ENCODE results near the gene KAT8.

KAT8 gene

GRCh38 chr16:31072540-31073141 is 44.8 kb upstream of the KAT8 start (continued):
- no peak for TF ChIP-seq PATZ1 (tag by site-specific recombination; IDR thresholded peaks at IDR 0.05)
- TF ChIP-seq TRIM28 (IDR thresholded peaks at IDR 0.05; ENCODE audit: borderline replicate concordance, low read length), result 0 out of 2 replicates have a peak, but pooled peaks have one; percentile 12
- no peak for TF ChIP-seq ZNF48 (tag by site-specific recombination; IDR thresholded peaks at IDR 0.05)
- TF ChIP-seq ZNF544 (tag by site-specific recombination; IDR thresholded peaks at IDR 0.05), result no peak
- no peak for TF ChIP-seq ZNF341 (tag by site-specific recombination; IDR thresholded peaks at IDR 0.05; ENCODE audit: low read depth)
- no peak for TF ChIP-seq PBX3 (CRISPR knock-in tag; IDR thresholded peaks at IDR 0.05)
- TF ChIP-seq ZNF324 (tag by site-specific recombination; IDR thresholded peaks at IDR 0.05), result no peak
- no peak for TF ChIP-seq ZNF10 (tag by site-specific recombination; IDR thresholded peaks at IDR 0.05)
- no peak for TF ChIP-seq ZNF175 (tag by site-specific recombination; IDR thresholded peaks at IDR 0.05)
- TF ChIP-seq ZBTB8A (tag by site-specific recombination; IDR thresholded peaks at IDR 0.05), result no peak
- TF ChIP-seq ZBTB20 (tag by site-specific recombination; IDR thresholded peaks at IDR 0.05), result peak; percentile 95
- TF ChIP-seq ZNF623 (tag by site-specific recombination; IDR thresholded peaks at IDR 0.05), result peak; percentile 8; the same call in 1 of the 2 replicates
- no peak for TF ChIP-seq ZNF548 (tag by site-specific recombination; IDR thresholded peaks at IDR 0.05)
- TF ChIP-seq ZNF138 (tag by site-specific recombination; IDR thresholded peaks at IDR 0.05; ENCODE audit: borderline replicate concordance), result no peak
- TF ChIP-seq OSR2 (tag by site-specific recombination; IDR thresholded peaks at IDR 0.05), result no peak
- TF ChIP-seq ZNF629 (tag by site-specific recombination; IDR thresholded peaks at IDR 0.05), result peak; percentile 3
- TF ChIP-seq ZNF184 (tag by site-specific recombination; IDR thresholded peaks at IDR 0.05), result no peak
- no peak for TF ChIP-seq ZNF366 (tag by site-specific recombination; conservative IDR thresholded peaks at IDR 0.05)
- TF ChIP-seq ZNF426 (tag by site-specific recombination; IDR thresholded peaks at IDR 0.05), result no peak
- TF ChIP-seq PRDM2 (tag by site-specific recombination; IDR thresholded peaks at IDR 0.05; ENCODE audit: borderline replicate concordance), result no peak
- no peak for TF ChIP-seq ZBTB10 (tag by site-specific recombination; IDR thresholded peaks at IDR 0.05)
- 0 out of 2 replicates have a peak, but pooled peaks have one; percentile 51 for TF ChIP-seq ZNF501 (tag by site-specific recombination; IDR thresholded peaks at IDR 0.05)
- no peak for TF ChIP-seq MYNN (tag by site-specific recombination; IDR thresholded peaks at IDR 0.05; ENCODE audit: borderline replicate concordance)
- TF ChIP-seq ZNF335 (tag by site-specific recombination; conservative IDR thresholded peaks at IDR 0.05), result peak; percentile 45
- TF ChIP-seq ZNF530 (tag by site-specific recombination; IDR thresholded peaks at IDR 0.05; ENCODE audit: low read depth), result no peak
- no peak for TF ChIP-seq ZNF112 (tag by site-specific recombination; IDR thresholded peaks at IDR 0.05)
- TF ChIP-seq ZNF302 (tag by site-specific recombination; IDR thresholded peaks at IDR 0.05; ENCODE audit: low read depth), result no peak
- 0 out of 2 replicates have a peak, but pooled peaks have one; percentile 50 for TF ChIP-seq ZBTB7A (tag by site-specific recombination; IDR thresholded peaks at IDR 0.05; ENCODE audit: low read depth)
- peak; percentile 56 for TF ChIP-seq ZBTB21 (tag by site-specific recombination; IDR thresholded peaks at IDR 0.05)
- TF ChIP-seq HOXD13 (CRISPR knock-in tag; IDR thresholded peaks at IDR 0.05; ENCODE audit: borderline replicate concordance), result no peak

Data from HEK293 (cell line).